HG02970 (cell line): ENCODE measurements around the gene CAAP1.
"Not testable (repeated sequence)": the region's sequence is repeated elsewhere in the genome, so short reads cannot be mapped to it uniquely, and the experiment has no call there.

ENCODE experiments used
- ATAC-seq: cut with Tn5 transposase; IDR thresholded peaks from one replicate; pipeline ENCODE4 v1.9.1; 2021; ENCODE audit warnings: mild to moderate bottlenecking, moderate library complexity, moderate number of reproducible peaks; ENCODE audit not compliant: unreplicated experiment, low FRiP score

The CAAP1 gene, protein sequence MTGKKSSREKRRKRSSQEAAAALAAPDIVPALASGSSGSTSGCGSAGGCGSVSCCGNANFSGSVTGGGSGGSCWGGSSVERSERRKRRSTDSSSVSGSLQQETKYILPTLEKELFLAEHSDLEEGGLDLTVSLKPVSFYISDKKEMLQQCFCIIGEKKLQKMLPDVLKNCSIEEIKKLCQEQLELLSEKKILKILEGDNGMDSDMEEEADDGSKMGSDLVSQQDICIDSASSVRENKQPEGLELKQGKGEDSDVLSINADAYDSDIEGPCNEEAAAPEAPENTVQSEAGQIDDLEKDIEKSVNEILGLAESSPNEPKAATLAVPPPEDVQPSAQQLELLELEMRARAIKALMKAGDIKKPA

DNA sequence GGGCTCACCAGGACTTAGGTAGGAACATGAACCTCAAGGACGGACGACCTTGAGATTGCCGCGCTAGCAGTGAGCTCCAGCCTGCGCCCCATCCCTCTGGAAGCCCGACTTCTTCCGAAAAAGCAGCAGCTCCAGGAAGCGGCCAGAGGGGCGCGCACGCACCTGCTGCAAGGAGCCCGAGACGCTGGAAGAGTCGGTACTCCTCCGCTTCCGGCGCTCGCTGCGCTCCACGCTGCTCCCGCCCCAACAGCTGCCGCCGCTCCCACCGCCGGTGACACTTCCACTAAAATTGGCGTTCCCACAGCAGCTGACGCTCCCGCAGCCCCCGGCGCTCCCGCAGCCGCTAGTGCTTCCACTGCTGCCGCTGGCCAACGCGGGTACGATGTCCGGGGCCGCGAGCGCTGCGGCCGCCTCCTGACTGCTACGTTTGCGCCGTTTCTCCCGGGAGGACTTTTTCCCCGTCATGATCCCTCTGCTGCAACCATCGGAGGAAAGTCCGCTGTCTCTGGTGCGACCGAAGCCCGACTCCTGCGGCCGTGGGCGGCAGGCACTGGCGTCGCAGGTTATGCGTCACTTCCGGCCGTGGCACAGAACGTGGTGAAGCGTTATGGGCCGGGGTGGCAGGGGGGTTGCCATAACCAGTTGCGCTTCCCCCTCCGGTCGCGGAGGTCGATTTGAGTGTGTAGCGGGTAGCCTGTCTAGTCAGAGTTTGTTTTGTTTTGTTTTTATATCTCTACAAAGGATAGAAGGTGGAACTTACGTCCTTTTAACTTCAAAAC, at the start of gene CAAP1:
TSS of gene CAAP1 (minus strand) at position 552 of the 779 bp plus-strand sequence. CDS start at position 465, 87 bp downstream.
- peak; percentile 97 for ATAC-seq

DNA sequence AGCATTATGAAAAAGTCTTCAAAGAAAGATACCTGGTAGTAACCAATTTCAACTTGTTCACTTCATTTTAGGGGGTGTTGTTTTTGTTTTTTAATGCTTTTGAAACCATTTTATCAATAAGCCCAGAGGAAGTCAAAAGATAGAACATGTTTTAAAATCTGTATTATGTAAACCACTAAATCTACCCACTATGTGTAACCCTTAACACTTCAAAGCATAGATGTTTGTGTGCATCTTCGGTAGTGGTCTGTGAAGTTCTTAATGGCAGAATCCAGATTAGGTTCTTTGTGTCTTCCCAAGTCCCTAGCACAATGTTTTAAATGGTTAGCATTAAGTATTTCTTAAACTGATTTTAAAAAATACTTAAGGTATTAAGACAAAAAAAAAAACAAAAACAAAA, 48.2 kb upstream of the CAAP1 start:
- no peak for ATAC-seq

DNA sequence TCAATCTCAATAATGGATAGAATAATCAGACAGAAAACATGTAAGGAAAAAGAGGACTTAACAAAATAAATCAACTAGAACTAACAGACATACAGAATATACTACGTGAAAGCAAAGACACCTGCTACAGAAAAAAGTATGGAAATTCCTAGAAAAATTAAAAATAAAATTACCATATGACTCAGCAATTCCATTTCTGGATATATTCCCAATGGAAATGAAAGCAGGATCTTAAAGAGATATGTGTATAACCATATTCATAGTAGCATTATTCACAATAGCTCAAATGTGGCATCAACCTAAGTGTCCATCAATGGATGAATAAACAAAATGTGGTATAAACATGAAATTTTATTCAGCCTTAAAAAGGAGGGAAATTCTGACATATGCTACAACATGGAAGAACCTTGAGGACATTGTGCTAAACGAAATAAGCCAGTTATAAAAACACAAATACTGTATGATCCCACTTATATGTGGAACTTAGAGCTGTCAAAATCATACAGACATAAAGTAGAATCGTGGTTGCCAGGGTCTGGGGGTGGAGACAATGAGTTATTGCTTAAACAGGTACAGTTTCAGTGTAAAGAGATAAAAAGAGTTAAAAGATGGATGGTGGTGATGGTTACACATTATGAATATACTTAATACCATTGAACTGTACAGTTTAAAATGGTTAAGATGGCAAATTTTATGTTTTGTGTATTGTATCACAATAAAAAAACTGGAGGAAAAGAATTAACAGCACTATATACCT, 47.5 kb upstream of the CAAP1 start:
- no peak for ATAC-seq

DNA sequence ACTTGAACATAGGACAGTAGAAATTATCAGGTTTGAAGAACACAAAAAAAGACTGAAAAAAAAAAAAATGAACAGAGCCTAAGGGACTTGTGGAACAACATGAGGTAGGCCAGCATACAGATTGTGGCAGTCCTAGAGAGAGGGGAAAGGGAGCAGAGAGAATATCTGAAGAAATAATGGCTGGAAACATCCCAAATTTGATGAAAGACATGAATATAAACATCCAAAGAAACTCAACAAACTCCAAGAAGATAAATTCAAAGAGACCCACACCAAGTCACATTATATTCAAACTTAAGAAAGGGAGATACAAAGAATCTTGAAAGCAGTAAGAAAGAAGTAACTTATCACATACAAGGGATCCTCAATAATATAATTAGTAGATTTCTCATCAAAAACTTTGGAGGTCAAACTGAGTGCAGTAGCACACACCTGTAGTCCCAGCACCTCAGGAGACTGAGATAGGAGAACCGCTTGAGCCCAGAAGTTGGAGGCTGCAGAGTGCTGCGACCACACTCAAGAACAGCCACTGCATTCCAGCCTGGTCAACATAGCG, 45.3 kb upstream of the CAAP1 start:
- ATAC-seq: no peak

DNA sequence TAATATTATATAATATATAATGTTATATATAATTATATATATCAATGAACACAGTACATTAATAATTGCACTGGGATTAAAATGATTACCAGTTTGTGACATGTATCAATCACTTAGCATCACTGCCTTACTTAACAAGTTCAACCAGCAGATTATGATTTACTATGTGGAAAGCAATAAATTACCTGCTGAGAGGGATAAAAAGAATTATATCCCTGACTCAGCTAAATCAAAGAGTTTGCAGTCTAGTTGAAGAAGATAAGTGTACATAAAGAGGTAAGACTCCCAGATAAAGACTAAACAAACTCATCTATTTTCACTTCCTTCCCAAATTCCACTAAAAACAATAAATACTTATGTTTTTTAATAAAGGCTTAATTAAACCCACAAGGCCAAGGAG, 43.2 kb upstream of the CAAP1 start:
- ATAC-seq: no peak

DNA sequence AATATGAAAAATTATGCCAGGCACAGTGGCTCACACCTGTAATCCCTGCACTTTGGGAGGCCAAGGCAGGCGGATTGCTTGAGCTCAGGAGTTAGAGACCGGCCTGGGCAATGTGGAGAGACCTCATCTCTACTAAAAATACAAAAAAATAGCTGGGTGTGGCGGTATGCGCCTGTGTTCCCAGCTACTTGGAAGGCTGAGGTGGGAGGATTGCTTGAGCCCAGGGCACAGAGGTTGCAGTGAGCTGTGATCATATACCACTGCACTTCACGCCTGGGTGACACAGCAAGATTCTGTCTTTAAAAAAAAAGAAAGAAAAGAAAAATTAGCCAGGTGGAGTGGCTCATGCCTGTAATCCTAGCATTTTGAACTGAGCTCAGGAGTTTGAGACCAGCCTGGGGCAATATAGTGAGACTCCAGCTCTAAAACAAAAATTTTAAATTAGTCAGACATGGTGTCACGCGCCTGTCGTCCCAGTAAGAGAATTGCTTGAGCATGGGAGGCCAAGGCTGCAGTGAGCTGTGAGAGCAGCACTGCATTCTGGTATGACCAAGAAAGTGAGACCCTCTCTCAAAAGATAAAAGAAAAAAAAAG, 36.4 kb upstream of the CAAP1 start:
- ATAC-seq: no peak

DNA sequence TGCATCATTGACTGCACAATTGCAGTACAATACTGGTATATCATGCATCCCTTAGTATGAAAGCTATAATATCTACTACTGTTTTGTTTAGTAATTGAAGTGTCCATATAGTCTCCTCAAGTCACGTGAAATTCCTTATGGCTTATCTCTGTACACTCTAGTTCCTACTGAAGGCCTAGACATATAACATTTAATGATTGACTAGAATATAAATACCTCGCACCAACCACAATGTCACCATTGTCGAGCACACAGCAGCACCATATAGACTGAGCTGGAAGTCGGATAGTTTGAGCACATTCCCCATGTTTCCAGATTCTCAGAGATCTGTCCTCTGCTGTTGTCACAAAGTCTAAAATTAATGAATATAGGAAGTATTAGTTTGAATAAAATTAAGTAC, 33.0 kb upstream of the CAAP1 start:
- ATAC-seq: no peak

DNA sequence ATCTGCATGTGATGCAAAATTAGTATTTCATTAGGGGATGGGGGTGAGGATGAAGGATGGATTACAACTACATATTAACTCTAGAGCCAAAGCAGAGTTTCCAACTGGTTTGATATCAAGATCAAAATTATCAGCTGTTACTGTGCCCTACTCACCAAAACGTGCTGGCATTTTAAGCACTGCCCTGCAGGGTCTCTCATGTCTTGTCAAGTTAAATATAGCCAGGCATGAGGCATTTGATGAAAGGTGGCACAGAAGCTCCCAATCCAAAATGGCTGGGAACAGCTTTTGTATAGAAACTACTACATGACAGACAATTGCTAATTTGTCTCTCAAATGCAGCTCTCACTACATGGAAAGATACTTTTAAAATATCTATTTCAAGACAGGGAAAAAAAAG, 27.1 kb upstream of the CAAP1 start:
- no peak for ATAC-seq

DNA sequence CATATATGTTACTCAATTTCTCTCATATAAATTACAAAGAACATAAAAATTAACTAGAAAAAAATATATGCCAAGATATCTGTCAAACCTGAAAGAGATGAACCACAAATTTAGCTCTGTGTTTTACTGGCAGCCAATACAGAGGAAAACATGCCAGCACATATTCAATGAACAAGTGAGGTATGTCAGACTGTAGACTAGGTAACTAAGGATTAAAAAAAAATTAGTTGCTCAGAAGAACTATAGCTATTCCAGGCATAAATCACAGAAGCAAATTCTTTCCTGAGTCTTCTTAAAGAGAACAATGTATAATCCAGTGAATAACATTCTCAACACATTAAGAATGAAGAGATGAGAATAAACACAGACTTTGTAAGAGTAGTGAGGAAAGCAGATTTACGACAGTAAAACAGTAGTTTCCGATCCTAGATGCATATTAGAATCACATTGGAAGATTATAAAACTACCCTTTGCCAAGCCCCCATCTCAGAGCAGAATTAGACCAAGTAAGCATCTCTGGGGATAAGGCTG, 20.6 kb upstream of the CAAP1 start:
- ATAC-seq: no peak

DNA sequence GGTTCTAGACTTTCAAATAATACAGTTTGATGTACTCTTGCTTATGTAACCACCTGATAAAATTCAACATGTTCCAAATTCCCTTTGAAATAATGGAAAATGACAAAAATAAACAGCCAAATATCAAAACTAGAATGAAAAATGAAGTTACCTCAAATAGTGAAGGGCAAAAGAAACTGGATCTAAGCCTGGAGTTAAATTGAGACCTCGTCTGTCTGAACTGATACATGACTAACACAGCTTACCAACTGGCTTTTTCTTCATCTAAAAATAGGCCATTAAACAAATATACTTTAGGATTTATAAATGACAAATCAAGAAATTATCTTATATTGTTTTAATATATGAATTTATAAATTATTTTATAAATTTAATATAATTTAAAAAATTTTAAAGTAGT, 12.1 kb upstream of the CAAP1 start:
- ATAC-seq: no peak

DNA sequence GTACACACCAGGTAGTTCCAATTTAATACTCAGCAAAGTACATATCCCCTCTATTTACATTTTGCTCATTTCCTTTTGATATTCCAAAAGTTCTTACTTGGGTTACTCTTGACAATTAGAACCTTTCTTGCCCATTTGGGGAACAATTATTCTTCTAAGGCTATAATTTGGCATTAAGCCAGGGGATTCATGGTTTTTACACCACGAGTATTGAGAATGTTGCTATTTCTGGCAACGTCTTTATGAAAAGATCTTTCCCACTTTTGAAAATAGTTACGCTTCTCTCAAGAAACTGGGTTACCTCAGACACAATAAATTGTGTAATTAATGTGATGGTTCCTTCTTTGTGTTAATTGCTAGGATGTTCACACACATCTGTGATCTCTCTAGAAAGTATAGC, 11.5 kb upstream of the CAAP1 start:
- no peak for ATAC-seq

DNA sequence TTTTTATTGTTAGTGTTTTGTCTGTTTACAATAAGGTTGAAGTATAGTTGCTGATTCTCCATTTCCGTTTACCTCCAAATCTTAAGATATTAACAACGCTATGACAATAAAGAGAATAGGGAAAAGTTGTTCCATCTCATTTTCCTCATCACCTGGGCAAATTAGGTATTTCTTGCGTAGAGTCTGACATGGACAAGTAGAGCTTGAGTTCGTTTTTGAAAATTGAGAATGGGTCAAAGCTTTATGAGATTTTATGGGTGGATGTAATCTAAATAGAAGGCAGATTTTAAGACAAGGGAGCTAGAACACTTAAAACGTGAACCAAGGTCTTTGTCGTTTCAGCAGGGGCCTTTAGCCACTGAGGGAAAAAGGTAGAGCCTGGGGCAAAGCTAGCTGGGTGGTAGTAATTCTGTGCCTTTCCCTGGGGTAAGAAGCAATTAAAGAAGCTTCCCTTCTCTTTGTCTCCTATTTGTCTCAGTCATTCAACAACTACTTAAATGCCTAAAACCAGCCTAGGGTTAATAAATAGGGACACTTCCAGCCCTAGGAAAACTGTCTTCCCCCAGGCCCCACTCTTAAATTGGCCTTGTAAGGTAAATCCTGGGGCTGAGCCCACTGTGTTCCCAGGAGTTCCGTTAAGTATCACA, 551 bp upstream of the CAAP1 start:
- peak; percentile 1 for ATAC-seq

DNA sequence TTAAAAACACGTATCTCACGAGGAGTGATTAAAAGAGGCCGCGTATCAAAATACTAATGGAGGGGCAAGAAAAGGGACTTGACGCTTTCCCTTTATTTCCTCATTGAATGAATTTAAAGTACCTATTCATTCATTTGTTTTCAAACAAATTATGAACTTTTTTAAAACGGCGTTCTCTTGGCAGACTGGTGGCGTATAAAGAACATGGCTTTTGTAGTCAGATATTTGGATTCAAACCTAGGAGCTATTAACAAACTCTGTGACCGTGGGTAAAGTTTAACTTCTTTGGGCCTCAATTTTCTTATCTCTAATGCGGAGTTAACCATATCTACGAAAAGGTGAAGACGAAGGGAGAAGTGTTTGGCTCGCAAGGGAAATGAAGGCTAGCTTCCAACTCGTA, 876 bp downstream of the CAAP1 start:
- no peak for ATAC-seq

DNA sequence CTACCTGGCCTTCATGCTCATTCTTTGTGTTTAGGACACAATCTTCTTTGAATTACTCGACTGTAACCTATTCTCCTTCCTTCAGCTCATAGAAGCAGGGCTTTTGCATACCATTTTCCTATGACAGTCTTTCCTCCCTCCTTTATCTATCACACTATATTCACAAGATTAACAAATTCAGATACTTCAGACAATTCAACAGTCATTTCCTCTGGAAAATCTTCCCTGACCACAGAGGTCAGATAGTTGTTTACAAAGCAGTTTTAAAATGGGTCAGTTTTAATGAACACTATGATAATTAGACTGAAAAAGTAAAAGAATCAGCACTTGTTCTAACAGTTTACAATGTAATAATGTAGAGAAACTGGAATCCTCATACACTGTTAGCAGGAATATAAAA, 4.3 kb downstream of the CAAP1 start:
- no peak for ATAC-seq

DNA sequence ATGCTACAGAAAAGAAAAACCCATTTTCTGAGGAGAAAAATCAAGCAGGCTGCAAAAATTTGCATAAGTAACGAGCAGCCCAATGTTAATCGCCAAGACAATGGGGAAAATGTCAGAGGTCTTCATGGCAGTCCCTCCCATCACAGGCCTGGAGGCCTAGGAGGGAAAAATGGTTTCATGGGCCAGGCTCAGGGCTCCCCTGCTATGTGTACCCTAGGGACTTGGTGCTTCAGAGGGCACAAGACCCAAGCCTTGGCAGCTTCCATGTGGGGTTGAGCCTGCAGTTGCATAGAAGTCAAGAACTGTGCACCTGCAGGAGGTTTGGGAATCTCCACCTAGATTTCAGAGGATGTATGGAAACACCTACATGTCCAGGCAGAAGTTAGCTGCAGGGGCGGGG, 10.4 kb downstream of the CAAP1 start:
- ATAC-seq: no peak

DNA sequence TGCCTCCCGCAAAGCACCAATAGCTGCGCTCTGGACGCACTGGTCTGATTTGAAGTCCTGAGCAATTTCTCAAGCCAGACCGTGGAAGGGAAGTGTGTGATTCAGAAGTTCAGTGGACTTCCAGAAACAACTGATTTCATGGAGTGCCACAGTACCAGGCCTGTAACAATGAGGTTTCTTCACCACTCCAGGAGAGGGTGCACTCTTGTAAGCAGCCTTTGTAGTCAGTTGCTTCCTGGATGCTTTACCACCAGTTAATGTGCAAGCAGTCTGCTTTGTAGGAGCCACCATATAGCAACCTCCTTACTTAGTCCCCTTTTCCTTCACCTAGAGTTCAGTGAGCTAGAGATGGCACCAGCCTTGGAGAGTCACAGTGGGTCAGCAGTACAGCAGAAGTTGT, 12.3 kb downstream of the CAAP1 start:
- ATAC-seq: no peak

DNA sequence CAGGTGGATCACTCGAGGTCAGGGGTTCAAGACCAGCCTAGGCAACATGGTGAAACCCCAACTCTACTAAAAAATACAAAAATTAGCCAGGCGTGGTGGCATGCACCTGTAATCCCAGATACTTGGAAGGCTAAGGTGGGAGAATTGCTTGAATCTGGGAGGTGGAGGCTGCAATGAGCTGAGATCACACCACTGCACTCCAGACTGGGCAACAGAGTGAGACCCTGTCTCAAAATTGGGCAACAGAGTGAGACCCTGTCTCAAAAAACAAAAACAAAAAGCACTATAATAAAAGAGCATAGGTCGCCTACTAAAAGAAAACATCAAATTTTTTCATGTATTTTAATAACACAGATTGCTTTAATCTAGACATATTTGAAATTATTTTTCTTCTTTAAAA, 17.4 kb downstream of the CAAP1 start:
- ATAC-seq: not testable (repeated sequence)

DNA sequence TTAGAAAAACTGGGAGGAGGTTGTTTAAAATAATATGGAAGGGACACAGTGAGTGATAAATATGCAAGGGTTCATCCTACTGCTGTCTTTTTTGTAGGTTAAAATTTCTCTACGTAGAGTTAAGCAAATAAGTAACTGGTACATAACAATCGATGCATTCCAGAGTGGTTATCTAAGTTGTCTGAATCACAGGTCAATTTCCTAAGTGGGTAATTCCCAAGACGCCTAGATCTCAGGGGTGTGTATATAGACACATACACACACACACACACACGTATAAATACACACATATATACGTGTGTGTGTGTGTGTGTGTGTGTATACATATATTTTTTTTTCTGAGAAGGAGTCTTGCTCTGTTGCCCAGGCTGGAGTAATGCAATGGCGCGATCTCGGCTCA, 22.3 kb downstream of the CAAP1 start:
- ATAC-seq: no peak

DNA sequence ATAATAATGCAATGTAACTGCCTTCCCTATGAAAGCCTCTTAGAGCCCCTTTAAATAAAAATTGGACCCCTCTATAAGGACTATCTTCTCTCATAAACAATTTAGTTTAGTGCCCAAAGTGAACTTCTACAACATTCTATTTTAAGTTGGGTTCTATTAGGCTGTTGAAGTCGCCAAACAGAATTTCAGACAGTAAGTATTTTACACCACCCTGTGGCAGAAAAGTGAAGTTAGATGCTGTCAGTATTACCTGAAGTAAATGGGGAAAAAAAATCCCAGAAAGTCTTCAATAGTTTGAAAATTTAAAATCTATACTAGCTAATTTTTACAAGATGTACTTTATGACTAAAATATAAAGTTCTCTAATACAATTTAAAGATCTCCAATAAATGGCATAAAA, 29.5 kb downstream of the CAAP1 start:
- ATAC-seq: no peak
